ENCODE measurements around the gene PLEKHA6. TPM values are rescaled to one million over a fixed set of nuclear protein-coding genes. Genes with fewer than 3 reads are reported as not detected.

The PLEKHA6 gene
- total RNA-seq, 1 experiment from 2014 or later, result 2.1 TPM

- Histone ChIP-seq H2AK5ac (ENCODE audit: insufficient read length, low read length) (no peak overlapping the region), H3K23ac (ENCODE audit: insufficient read length, low read depth, low read length) (no peak overlapping the region), H4K5ac (ENCODE audit: insufficient read length, low read depth, low read length) (no peak overlapping the region), H3K79me1 (ENCODE audit: insufficient read depth, low read depth, low read length, poor library complexity, severe bottlenecking) (no peaks in the 10 kb centered on the region), H3K9me3 (ENCODE audit: control insufficient read depth, low read depth, low read length) (no peaks in the 10 kb centered on the region), H4K91ac (ENCODE audit: insufficient read length, low read depth, low read length) (no peak overlapping the region), H2BK15ac (ENCODE audit: low read depth, low read length) (no peak overlapping the region), H3K14ac (ENCODE audit: insufficient read depth, low read length) (no peak overlapping the region), H3K27me3 (ENCODE audit: insufficient read depth, low read length) (no peaks in the 10 kb centered on the region), H3K18ac (ENCODE audit: insufficient read length, low read depth, low read length) (no peak overlapping the region), H3K4me1 (ENCODE audit: insufficient read depth, low read length) (peaks cover 3% of the 10 kb centered on the region; the same call in 1 of the 2 replicates), H3K56ac (ENCODE audit: insufficient read length, low read depth, low read length) (no peak overlapping the region), H4K8ac (replicated peaks; ENCODE audit: insufficient read length, low read depth, low read length) (no peak overlapping the region), H2BK20ac (ENCODE audit: low read depth, low read length, poor library complexity, severe bottlenecking) (no peak overlapping the region), H3K23me2 (ENCODE audit: insufficient read length, low read depth, low read length, poor library complexity, severe bottlenecking) (peaks cover 11% of the 10 kb centered on the region), H3K4me2 (ENCODE audit: insufficient read depth, insufficient read length, low read length) (no peak overlapping the region), H2AFZ (ENCODE audit: low read length) (no peak overlapping the region), H3K79me2 (ENCODE audit: insufficient read depth, low read length) (no peaks in the 10 kb centered on the region), H2BK12ac (ENCODE audit: insufficient read length, low read depth, low read length) (no peak overlapping the region), H3T11ph (ENCODE audit: low read length) (no peak overlapping the region), H3K9ac (ENCODE audit: extremely low read depth, insufficient read length, low read length) (no peak overlapping the region), H2BK5ac (ENCODE audit: insufficient read length, low read length) (no peak overlapping the region), H3K4ac (ENCODE audit: low read depth, low read length) (no peak overlapping the region), H4K20me1 (ENCODE audit: control insufficient read depth, insufficient read depth, insufficient read length) (no peaks in the 10 kb centered on the region), H2BK120ac (ENCODE audit: low read depth, low read length, poor library complexity, severe bottlenecking) (no peak overlapping the region), H3K27ac (ENCODE audit: insufficient read length, low read depth, low read length) (no peak overlapping the region)
- DNase-seq, result no peak
- Mint-ChIP-seq H3K4me3 (no peak overlapping the region), H3K27ac (no peak overlapping the region), H3K36me3 (ENCODE audit: insufficient read depth in 1 of 3, low read depth in 3 of 3) (no peaks in the 10 kb centered on the region), H3K27me3 (ENCODE audit: low read depth) (peaks cover under 1% of the 10 kb centered on the region), H3K4me1 (peaks cover 4 to 6% of the 10 kb centered on the region in 2 experiments; a peak in 3 of 4 replicates), H3K9me3 (no peaks in the 10 kb centered on the region)
- TF ChIP-seq CTCF (conservative IDR thresholded peaks at IDR 0.05), result no peak
- no CpG with 5 or more reads among the region's 3 CpGs for WGBS (ENCODE audit: extremely low coverage, insufficient read length, low lambda C conversion rate)
Measured at GRCh38 chr1:204212715-204213114, 147.0 kb downstream of the PLEKHA6 start.
